Measurements from ENCODE around the gene NEMP1.

NEMP1 gene

DNA sequence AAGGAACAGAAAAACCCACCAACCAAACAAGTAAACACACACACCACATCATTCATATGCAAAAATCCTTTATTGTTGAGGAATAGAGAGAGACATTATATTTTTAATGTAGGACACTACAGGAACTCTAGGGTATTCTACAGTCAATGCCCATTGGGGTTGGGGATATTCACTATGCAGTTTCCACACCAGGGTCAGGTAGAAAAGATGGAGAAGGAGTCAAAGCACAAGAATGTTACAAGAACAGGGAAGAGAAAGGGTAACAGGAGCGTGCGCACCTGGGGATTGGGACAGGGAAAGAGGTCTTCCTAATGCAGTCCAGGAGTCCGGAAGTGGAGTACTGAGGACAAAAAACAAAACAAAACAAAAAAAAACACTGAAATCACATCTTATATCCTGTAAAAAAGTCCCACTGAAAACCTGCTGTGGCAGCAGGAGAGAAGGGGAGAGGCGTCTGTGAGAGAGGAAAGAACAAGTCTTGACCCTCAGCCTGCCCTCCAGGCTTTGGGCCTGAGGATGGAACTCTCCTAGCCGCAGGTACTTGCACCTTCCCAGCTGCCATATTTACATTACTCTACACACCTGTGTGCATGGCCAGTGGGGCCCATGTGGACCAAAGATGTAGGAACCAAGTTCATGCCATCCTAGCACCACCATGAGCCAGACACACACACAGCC is 68.5 kb downstream of the NEMP1 start:
- in situ Hi-C loops (cut with MboI; ENCODE audit: low sequenced_read_pairs) = loop anchor here (25.0 kb wide), 1 partner anchor 248 kb away; the partner anchor contains the start of genes HSD17B6 and PRIM1

DNA sequence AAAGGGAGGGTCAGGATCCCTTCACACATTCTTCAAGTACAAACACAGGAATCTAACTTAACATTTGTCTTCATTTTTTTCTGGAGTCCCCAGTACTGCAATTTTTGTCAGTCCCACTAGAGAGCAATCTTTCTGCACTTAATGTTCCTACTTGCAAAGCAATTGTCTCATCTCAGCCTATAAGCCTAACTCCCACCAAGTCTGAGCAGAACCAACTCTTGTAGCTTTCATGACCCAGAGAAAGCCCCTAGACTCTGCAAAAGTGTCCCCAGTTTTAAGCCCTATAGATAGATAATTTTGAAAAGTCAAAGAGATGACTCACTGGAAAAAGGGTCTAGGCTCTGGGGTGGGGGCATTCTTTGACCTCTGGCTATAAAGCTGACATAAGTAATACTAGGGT is 70.4 kb downstream of the NEMP1 start:
- in situ Hi-C loops (cut with MboI; ENCODE audit: low sequenced_read_pairs) = loop anchor here (25.0 kb wide), 1 partner anchor 246 kb away; the partner anchor contains the start of genes HSD17B6 and PRIM1

- in situ Hi-C loops (cut with MboI; ENCODE audit: low sequenced_read_pairs) = loop anchor here (25.0 kb wide), 1 partner anchor 245 kb away; the partner anchor contains the start of genes HSD17B6 and PRIM1
Observed at GRCh38 chr12:57006809-57007475, 71.6 kb downstream of the NEMP1 start.

DNA sequence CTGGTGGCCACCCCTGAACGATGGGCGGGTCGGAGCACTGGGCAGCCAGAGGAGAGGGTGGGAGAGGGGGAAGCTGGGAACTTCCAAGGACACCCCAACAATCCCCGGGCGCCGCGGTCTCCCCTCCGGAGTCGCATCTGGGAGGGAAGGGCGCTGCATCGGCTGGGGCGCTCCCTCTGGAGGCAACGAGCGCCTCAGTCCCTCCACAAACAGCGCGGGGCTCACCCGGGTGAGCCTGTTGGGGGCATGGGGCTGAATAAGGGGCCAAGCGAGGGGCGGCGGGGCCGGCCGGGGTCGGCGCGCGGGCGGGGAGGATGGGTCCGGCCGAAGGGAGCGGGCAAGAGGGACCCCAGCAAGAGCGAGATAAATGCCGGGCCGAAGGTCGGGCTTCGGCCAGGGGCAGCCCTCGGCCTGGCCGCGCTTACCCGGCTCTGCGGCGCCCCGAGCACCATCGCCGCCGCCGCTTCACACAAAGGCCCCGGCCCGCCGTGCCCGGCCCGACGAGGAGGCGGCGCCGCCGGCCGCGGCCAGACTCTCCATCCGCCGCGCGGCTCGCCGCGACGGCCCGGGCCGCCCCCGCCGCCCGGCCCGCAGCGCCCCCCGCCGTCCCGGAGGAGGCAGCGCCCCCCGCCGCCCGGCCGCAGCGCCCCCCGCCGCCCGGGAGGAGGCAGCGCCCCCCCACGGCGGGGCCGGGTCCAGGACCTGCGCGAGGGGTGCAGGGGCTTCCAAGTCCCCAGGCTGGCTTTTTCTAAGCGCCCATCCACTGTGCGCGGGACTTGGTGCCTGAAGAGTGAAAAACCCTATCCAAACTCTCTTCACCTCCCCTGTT is 72.4 kb downstream of the NEMP1 start, which contains the start of gene ZBTB39:
TSS of gene ZBTB39 (minus strand) at position 567 of the 829 bp plus-strand sequence. CDS start 1,629 bp downstream, outside the sequence.
- in situ Hi-C loops (cut with MboI; ENCODE audit: low sequenced_read_pairs) = loop anchor here (25.0 kb wide), 1 partner anchor 244 kb away; the partner anchor contains the start of genes HSD17B6 and PRIM1
